K562 (cell line): Measurements from ENCODE around the gene CD2. TPM values are rescaled to one million over a fixed set of nuclear protein-coding genes. Genes with fewer than 3 reads are reported as not detected.

Experiments
- EHMT2 ChIP-seq: fragments of 450-650 bp; IDR thresholded peaks from 2 replicates; pipeline ENCODE4 v1.6.1; 2018; ENCODE audit warnings: antibody characterized with exemption
- IRF2 ChIP-seq: sonication (generic); formaldehyde crosslinking; IDR thresholded peaks from 2 replicates; pipeline ENCODE4 v1.8.1; 2022; ENCODE audit warnings: mild to moderate bottlenecking, missing genetic modification reagents
- MCM2 ChIP-seq: fragments of 450-650 bp; IDR thresholded peaks from 2 replicates; pipeline ENCODE4 v1.6.1; 2017; ENCODE audit warnings: low read depth, mild to moderate bottlenecking
- RAD51 ChIP-seq: fragments of 450-650 bp; IDR thresholded peaks from 2 replicates; pipeline ENCODE4 v1.7.1; 2016; ENCODE audit warnings: low read depth, mild to moderate bottlenecking, borderline replicate concordance
- SAP30 ChIP-seq: fragments of 200-600 bp; sonication (generic); IDR thresholded peaks from 2 replicates; pipeline ENCODE4 v1.6.1; 2012; ENCODE audit warnings: borderline replicate concordance, low read depth, mild to moderate bottlenecking, moderate library complexity, low read length, control low read depth, inconsistent platforms; ENCODE audit not compliant: insufficient read depth, poor library complexity, severe bottlenecking
- SMARCC2 ChIP-seq: fragments of 450-650 bp; IDR thresholded peaks from 2 replicates; pipeline ENCODE4 v1.6.1; 2017; ENCODE audit warnings: antibody characterized with exemption, moderate library complexity, mild to moderate bottlenecking, low read depth
- SRF ChIP-seq, 2 experiments: fragments of 250-450, 450-650 bp in 1 of 2; sonication (Bioruptor Pico) in 1 of 2; sonication (generic) in 1 of 2; formaldehyde crosslinking; IDR thresholded peaks; 2 replicates each; pipeline versions ENCODE4 v1.5.0 to v1.5.1; 2020 to 2022; ENCODE audit warnings: mild to moderate bottlenecking in 1 of 2, missing genetic modification reagents in 1 of 2
- SRSF1 ChIP-seq: fragments of 200-400 bp; formaldehyde crosslinking; IDR thresholded peaks from 2 replicates; pipeline ENCODE4 v1.6.1; 2017; ENCODE audit warnings: mild to moderate bottlenecking, low read depth, low read length, moderate library complexity
- TSC22D4 ChIP-seq: fragments of 450-650 bp; IDR thresholded peaks from 2 replicates; pipeline ENCODE4 v1.6.1; 2016; ENCODE audit warnings: missing genetic modification characterization, missing biosample characterization, control low read depth
- ZNF134 ChIP-seq: fragments of 250-450 bp; sonication (Bioruptor Pico); conservative IDR thresholded peaks from 2 replicates; pipeline ENCODE4 v1.4.0; 2020
- ZNF146 ChIP-seq: IDR thresholded peaks from one replicate; pipeline ENCODE4 v1.6.1; 2018; ENCODE audit warnings: missing compliant biosample characterization; ENCODE audit not compliant: unreplicated experiment
- ZNF165 ChIP-seq: fragments of 250-450 bp; sonication (Bioruptor Pico); IDR thresholded peaks from 2 replicates; pipeline ENCODE4 v1.4.0; 2020; ENCODE audit warnings: borderline replicate concordance
- ZNF212 ChIP-seq: fragments of 450-650 bp; formaldehyde crosslinking; IDR thresholded peaks from 2 replicates; pipeline ENCODE4 v1.4.0; 2020; ENCODE audit warnings: mild to moderate bottlenecking
- polyA plus RNA-seq, 8 experiments: library from polyadenylated mRNA; depleted of rRNA in 4 of 8; stranded (reverse) in 5 of 8; unstranded in 3 of 8; fragments of >200 nt; fragmentation: Nextera tagmentation in 2 of 8; fragmentation: Illumina TruSeq in 1 of 8; extraction: Ambion mirVana in 2 of 8; extraction: Trizol in 1 of 8; gene quantifications; 2 replicates each; pipeline versions ENCODE4 v1.2.1 to v1.2.3, GENCODE V29; 2011 to 2014; ENCODE audit warnings: inconsistent platforms in 1 of 8, missing spikeins in 1 of 8
- total RNA-seq, 7 experiments: library from RNA; depleted of rRNA in 6 of 7; stranded (reverse); fragments of >200 nt in 6 of 7; fragmentation: Illumina TruSeq in 2 of 7; extraction: Trizol in 2 of 7; gene quantifications; 2 replicates each; pipeline versions ENCODE4 v1.2.1 to v1.2.3, GENCODE V29; 2011 to 2021; ENCODE audit warnings: low replicate concordance in 1 of 7
- TF ChIP-seq, protein P1 (sequence below), 2 experiments: fragments of 450-650 bp; IDR thresholded peaks; 2 replicates each; pipeline ENCODE4 v1.6.1; 2016
- TF ChIP-seq, protein P2 (sequence below): sonication (generic); formaldehyde crosslinking; IDR thresholded peaks from 2 replicates; pipeline ENCODE4 v1.8.1; 2022; ENCODE audit warnings: missing genetic modification reagents
- TF ChIP-seq, protein P3 (sequence below): sonication (generic); formaldehyde crosslinking; IDR thresholded peaks from 2 replicates; pipeline ENCODE4 v1.8.0; 2022; ENCODE audit warnings: missing genetic modification reagents, mild to moderate bottlenecking, moderate library complexity, borderline replicate concordance
- TF ChIP-seq, protein P4 (sequence below): sonication (generic); formaldehyde crosslinking; IDR thresholded peaks from 2 replicates; pipeline ENCODE4 v1.5.0; 2020; ENCODE audit warnings: missing genetic modification reagents
- TF ChIP-seq, protein P5 (sequence below): fragments of 450-650 bp; formaldehyde crosslinking; IDR thresholded peaks from 2 replicates; pipeline ENCODE4 v1.4.0; 2020; ENCODE audit warnings: mild to moderate bottlenecking, moderate library complexity
- TF ChIP-seq, protein P6 (sequence below), 2 experiments: fragments of 450-650 bp; conservative IDR thresholded peaks; 2 replicates each; pipeline ENCODE4 v1.6.1; 2017; ENCODE audit warnings: mild to moderate bottlenecking in 2 of 2, moderate library complexity in 2 of 2
- TF ChIP-seq, protein P7 (sequence below): sonication (generic); formaldehyde crosslinking; IDR thresholded peaks from 2 replicates; pipeline ENCODE4 v1.9.0; 2022; ENCODE audit warnings: mild to moderate bottlenecking, missing genetic modification reagents

CD2 gene
- total and polyA plus RNA-seq, 9 of the 15 experiments (the other 6 are each of a cell fraction or from before 2014, with no cell fraction given), result 0.07 to 0.16 TPM; not detected in 7

DNA sequence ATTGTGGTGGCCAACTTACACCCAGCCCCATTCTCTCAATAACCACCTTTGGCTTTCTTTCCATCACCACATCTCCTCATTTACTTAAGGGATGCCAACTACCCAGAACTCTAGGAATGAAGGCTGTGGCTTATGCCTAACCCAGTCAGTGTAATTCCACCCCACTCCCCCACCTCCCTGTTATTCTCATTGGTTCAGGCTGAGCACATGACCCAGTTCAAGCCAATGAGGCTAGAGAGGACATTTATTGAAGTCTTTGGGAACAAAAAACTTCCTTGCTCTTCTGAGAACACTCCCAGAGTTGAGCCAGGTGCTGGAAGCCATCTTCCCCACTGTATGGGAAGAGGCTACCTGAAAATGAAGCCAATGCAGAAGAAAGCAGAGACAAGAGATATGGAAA, 22.8 kb upstream of the CD2 start (continued):
- TF ChIP-seq EHMT2 (no peak), SRF (CRISPR knock-in tag; IDR thresholded peaks at IDR 0.05) (no peak), SAP30 (no peak), TSC22D4 (no peak), ZNF146 (CRISPR knock-in tag) (no peak), ZNF212 (CRISPR knock-in tag) (no peak), RAD51 (peak; percentile 78), ZNF134 (no peak), ZNF165 (CRISPR knock-in tag) (no peak), MCM2 (no peak), SRSF1 (no peak), IRF2 (CRISPR knock-in tag) (no peak), SMARCC2 (no peak)
- TF ChIP-seq, protein P1, sequence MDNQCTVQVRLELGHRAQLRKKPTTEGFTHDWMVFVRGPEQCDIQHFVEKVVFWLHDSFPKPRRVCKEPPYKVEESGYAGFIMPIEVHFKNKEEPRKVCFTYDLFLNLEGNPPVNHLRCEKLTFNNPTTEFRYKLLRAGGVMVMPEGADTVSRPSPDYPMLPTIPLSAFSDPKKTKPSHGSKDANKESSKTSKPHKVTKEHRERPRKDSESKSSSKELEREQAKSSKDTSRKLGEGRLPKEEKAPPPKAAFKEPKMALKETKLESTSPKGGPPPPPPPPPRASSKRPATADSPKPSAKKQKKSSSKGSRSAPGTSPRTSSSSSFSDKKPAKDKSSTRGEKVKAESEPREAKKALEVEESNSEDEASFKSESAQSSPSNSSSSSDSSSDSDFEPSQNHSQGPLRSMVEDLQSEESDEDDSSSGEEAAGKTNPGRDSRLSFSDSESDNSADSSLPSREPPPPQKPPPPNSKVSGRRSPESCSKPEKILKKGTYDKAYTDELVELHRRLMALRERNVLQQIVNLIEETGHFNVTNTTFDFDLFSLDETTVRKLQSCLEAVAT (IDR thresholded peaks at IDR 0.05), result no peak
- TF ChIP-seq, protein P2, sequence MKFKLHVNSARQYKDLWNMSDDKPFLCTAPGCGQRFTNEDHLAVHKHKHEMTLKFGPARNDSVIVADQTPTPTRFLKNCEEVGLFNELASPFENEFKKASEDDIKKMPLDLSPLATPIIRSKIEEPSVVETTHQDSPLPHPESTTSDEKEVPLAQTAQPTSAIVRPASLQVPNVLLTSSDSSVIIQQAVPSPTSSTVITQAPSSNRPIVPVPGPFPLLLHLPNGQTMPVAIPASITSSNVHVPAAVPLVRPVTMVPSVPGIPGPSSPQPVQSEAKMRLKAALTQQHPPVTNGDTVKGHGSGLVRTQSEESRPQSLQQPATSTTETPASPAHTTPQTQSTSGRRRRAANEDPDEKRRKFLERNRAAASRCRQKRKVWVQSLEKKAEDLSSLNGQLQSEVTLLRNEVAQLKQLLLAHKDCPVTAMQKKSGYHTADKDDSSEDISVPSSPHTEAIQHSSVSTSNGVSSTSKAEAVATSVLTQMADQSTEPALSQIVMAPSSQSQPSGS (CRISPR knock-in tag), result no peak
- TF ChIP-seq, protein P3, sequence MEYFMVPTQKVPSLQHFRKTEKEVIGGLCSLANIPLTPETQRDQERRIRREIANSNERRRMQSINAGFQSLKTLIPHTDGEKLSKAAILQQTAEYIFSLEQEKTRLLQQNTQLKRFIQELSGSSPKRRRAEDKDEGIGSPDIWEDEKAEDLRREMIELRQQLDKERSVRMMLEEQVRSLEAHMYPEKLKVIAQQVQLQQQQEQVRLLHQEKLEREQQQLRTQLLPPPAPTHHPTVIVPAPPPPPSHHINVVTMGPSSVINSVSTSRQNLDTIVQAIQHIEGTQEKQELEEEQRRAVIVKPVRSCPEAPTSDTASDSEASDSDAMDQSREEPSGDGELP, result no peak
- TF ChIP-seq, protein P4, sequence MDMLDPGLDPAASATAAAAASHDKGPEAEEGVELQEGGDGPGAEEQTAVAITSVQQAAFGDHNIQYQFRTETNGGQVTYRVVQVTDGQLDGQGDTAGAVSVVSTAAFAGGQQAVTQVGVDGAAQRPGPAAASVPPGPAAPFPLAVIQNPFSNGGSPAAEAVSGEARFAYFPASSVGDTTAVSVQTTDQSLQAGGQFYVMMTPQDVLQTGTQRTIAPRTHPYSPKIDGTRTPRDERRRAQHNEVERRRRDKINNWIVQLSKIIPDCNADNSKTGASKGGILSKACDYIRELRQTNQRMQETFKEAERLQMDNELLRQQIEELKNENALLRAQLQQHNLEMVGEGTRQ, result peak; percentile 88
- TF ChIP-seq, protein P5, sequence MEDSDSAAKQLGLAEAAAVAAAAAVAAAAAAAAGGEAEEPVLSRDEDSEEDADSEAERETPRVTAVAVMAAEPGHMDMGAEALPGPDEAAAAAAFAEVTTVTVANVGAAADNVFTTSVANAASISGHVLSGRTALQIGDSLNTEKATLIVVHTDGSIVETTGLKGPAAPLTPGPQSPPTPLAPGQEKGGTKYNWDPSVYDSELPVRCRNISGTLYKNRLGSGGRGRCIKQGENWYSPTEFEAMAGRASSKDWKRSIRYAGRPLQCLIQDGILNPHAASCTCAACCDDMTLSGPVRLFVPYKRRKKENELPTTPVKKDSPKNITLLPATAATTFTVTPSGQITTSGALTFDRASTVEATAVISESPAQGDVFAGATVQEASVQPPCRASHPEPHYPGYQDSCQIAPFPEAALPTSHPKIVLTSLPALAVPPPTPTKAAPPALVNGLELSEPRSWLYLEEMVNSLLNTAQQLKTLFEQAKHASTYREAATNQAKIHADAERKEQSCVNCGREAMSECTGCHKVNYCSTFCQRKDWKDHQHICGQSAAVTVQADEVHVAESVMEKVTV, result no peak
- TF ChIP-seq, protein P6, sequence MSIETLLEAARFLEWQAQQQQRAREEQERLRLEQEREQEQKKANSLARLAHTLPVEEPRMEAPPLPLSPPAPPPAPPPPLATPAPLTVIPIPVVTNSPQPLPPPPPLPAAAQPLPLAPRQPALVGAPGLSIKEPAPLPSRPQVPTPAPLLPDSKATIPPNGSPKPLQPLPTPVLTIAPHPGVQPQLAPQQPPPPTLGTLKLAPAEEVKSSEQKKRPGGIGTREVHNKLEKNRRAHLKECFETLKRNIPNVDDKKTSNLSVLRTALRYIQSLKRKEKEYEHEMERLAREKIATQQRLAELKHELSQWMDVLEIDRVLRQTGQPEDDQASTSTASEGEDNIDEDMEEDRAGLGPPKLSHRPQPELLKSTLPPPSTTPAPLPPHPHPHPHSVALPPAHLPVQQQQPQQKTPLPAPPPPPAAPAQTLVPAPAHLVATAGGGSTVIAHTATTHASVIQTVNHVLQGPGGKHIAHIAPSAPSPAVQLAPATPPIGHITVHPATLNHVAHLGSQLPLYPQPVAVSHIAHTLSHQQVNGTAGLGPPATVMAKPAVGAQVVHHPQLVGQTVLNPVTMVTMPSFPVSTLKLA (conservative IDR thresholded peaks at IDR 0.05), result no peak
- TF ChIP-seq, protein P7, sequence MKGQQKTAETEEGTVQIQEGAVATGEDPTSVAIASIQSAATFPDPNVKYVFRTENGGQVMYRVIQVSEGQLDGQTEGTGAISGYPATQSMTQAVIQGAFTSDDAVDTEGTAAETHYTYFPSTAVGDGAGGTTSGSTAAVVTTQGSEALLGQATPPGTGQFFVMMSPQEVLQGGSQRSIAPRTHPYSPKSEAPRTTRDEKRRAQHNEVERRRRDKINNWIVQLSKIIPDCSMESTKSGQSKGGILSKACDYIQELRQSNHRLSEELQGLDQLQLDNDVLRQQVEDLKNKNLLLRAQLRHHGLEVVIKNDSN (CRISPR knock-in tag), result peak; percentile 88
